Measurements from ENCODE around the gene C16orf95.

GRCh38 chr16:87264634-87265033 is 52.6 kb downstream of the C16orf95 start:
- no peak for TF ChIP-seq CTCF (IDR thresholded peaks at IDR 0.05)
- no peak for TF ChIP-seq POLR2A (IDR thresholded peaks at IDR 0.05)
